K562 (cell line): ENCODE results near the gene RHCG. TPM values are rescaled to one million over a fixed set of nuclear protein-coding genes. Genes with fewer than 3 reads are reported as not detected.

Experiments
- HDAC6 ChIP-seq: IDR thresholded peaks from 2 replicates; pipeline ENCODE4 v1.6.1; 2012; ENCODE audit warnings: low read depth, mild to moderate bottlenecking, control low read depth, inconsistent platforms, low read length, moderate library complexity
- MLLT1 ChIP-seq, 2 experiments: fragments of 450-650 bp; IDR thresholded peaks; 2 replicates each; pipeline ENCODE4 v1.6.1; 2016
- SMAD4 ChIP-seq: fragments of 250-450 bp; sonication (Bioruptor Pico); conservative IDR thresholded peaks from 2 replicates; pipeline ENCODE4 v1.8.0; 2021; ENCODE audit warnings: inconsistent platforms, mild to moderate bottlenecking, moderate library complexity
- THRA ChIP-seq: fragments of 450-650 bp; IDR thresholded peaks from 2 replicates; pipeline ENCODE4 v1.6.1; 2017; ENCODE audit warnings: mild to moderate bottlenecking, moderate library complexity
- ZBTB34 ChIP-seq: fragments of 250-450 bp; sonication (Bioruptor Pico); IDR thresholded peaks from 2 replicates; pipeline ENCODE4 v1.8.0; 2021; ENCODE audit warnings: mild to moderate bottlenecking, moderate library complexity
- polyA plus RNA-seq, 8 experiments: library from polyadenylated mRNA; depleted of rRNA in 4 of 8; stranded (reverse) in 5 of 8; unstranded in 3 of 8; fragments of >200 nt; fragmentation: Nextera tagmentation in 2 of 8; fragmentation: Illumina TruSeq in 1 of 8; extraction: Ambion mirVana in 2 of 8; extraction: Trizol in 1 of 8; gene quantifications; 2 replicates each; pipeline versions ENCODE4 v1.2.1 to v1.2.3, GENCODE V29; 2011 to 2014; ENCODE audit warnings: inconsistent platforms in 1 of 8, missing spikeins in 1 of 8
- total RNA-seq, 7 experiments: library from RNA; depleted of rRNA in 6 of 7; stranded (reverse); fragments of >200 nt in 6 of 7; fragmentation: Illumina TruSeq in 2 of 7; extraction: Trizol in 2 of 7; gene quantifications; 2 replicates each; pipeline versions ENCODE4 v1.2.1 to v1.2.3, GENCODE V29; 2011 to 2021; ENCODE audit warnings: low replicate concordance in 1 of 7
- TF ChIP-seq, protein P1 (sequence below): IDR thresholded peaks from 2 replicates; pipeline ENCODE4 v1.6.1; 2016; ENCODE audit warnings: missing genetic modification characterization, missing compliant biosample characterization

RHCG gene
- total and polyA plus RNA-seq, 9 of the 15 experiments (the other 6 are each of a cell fraction or from before 2014, with no cell fraction given), result not detected

- TF ChIP-seq HDAC6, result no peak
- TF ChIP-seq SMAD4, result no peak
- no peak for TF ChIP-seq ZBTB34
- TF ChIP-seq THRA, result no peak
- TF ChIP-seq MLLT1 (IDR thresholded peaks at IDR 0.05), result no peak
- TF ChIP-seq, protein P1, sequence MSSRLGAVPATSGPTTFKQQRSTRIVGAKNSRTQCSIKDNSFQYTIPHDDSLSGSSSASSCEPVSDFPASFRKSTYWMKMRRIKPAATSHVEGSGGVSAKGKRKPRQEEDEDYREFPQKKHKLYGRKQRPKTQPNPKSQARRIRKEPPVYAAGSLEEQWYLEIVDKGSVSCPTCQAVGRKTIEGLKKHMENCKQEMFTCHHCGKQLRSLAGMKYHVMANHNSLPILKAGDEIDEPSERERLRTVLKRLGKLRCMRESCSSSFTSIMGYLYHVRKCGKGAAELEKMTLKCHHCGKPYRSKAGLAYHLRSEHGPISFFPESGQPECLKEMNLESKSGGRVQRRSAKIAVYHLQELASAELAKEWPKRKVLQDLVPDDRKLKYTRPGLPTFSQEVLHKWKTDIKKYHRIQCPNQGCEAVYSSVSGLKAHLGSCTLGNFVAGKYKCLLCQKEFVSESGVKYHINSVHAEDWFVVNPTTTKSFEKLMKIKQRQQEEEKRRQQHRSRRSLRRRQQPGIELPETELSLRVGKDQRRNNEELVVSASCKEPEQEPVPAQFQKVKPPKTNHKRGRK (tag), result peak; percentile 79
Measured at GRCh38 chr15:89539027-89539426, 42.6 kb upstream of the RHCG start (continued).
